ENCODE results near the gene TNNC1.

TNNC1 gene

DNA sequence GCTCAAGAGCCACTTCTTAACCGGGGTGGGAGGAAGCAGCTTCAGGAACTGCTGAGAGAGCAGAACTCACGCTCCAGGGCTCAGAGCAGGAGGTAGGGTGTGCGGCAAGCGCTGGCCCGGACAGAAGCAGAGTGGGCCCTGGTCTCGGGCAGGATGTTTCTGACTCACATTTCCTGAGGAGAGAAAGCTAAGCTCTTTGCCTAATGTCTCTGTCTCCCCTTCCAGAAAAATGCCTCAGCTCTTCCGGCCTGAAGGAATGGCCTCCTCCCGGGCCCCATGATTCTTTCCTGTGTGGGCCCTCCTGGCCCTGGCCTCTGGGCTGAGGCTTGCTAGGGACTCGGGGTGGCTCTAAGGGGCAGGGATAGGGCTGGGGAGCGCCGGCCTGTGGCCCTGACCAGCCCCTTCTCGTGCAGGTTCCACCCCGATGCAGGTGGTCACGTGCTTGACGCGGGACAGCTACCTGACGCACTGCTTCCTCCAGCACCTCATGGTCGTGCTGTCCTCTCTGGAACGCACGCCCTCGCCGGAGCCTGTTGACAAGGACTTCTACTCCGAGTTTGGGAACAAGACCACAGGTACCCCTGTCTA, 37.2 kb upstream of the TNNC1 start:
- H3K4me3 ChIP-seq (ENCODE audit: low read depth, low read length): no peak overlapping the region
- H3K27me3 ChIP-seq (ENCODE audit: control insufficient read depth, insufficient read depth, low read length): no peaks in the 10 kb centered on the region
- no peaks in the 10 kb centered on the region for H3K9me3 ChIP-seq (ENCODE audit: control insufficient read depth, insufficient read depth, low read length)
- no peaks in the 10 kb centered on the region for H3K4me1 ChIP-seq (ENCODE audit: control insufficient read depth, insufficient read depth, low read length)
- no peak overlapping the region for H3K9ac ChIP-seq (ENCODE audit: low read depth, low read length)
- H3K36me3 ChIP-seq (ENCODE audit: control insufficient read depth, insufficient read depth, low read length): peaks cover 68% of the 10 kb centered on the region

DNA sequence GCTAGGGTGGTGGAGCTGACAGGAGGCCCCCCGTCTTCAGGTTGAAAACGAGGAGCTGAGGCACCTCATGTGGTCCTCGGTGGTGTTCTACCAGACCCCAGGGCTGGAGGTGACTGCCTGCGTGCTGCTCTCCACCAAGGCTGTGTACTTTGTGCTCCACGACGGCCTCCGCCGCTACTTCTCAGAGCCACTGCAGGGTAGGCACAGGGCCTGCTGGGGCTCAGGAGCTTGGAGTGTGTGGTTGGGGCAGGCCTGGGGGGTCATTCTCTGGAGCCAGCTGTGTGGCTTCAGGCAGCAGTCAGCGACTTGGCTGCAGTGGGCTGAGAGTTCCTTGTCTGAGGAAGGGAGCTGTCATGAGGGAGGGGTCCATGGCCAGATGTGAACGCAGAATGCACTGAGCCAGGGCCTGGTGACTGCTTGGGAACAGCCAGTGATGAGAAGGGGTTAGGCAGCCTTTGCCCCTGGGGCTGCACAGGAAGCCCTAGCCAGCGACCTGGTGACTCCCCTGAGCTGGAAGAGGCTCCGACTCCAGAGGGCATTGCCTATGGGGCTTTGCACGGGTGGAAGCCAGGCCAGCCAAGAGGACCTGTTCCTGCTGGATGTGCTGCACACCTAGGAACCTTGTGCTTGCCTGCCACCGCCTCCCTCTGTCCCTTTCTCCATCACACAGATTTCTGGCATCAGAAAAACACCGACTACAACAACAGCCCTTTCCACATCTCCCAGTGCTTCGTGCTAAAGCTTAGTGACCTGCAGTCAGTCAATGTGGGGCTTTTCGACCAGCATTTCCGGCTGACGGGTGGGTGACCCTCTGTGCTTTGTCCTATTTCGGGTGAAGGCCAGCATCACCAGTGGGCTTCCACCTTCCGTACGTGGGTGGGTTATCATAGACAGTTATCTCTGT, 36.4 kb upstream of the TNNC1 start:
- Histone ChIP-seq H3K4me1 (ENCODE audit: control insufficient read depth, insufficient read depth, low read length) (no peaks in the 10 kb centered on the region), H3K27me3 (ENCODE audit: control insufficient read depth, insufficient read depth, low read length) (no peaks in the 10 kb centered on the region), H3K36me3 (ENCODE audit: control insufficient read depth, insufficient read depth, low read length) (peaks cover 72% of the 10 kb centered on the region), H3K4me3 (ENCODE audit: low read depth, low read length) (no peak overlapping the region), H3K9ac (ENCODE audit: low read depth, low read length) (no peak overlapping the region), H3K9me3 (ENCODE audit: control insufficient read depth, insufficient read depth, low read length) (no peaks in the 10 kb centered on the region)

DNA sequence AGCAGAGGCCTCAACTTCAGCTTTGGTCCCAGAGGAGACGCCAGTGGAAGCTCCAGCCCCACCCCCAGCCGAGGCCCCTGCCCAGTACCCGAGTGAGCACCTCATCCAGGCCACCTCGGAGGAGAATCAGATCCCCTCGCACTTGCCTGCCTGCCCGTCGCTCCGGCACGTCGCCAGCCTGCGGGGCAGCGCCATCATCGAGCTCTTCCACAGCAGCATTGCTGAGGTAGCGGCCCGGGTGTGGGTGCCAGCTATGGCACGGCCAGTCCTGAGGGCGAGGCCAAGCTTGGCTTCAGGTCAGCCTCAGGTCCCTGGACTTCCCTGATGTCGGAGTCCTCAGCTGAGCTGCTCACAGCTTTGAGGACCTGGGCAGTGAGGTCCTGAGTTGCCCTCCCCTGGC, 35.6 kb upstream of the TNNC1 start:
- Histone ChIP-seq H3K36me3 (ENCODE audit: control insufficient read depth, insufficient read depth, low read length) (peaks cover 74% of the 10 kb centered on the region), H3K9ac (ENCODE audit: low read depth, low read length) (no peak overlapping the region)

DNA sequence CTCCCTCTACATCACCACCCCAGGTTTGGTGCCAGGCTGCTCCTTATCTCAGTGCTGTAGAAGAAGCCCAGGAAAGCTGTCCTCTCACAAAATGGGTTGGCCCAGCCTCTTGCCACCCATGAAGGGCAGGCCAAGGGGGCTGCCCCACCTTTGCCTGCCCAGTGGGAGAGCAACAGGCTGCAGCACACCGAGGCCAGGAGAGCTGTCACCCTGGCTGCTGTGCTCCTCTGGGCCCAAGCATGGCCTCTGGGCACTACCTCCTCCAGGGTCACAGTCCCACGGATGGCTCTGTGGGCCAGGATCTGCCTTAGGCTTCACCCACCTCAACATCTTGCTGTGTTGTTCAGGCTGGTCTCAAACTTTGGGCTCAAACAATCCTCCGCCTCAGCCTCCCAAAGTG, 34.9 kb upstream of the TNNC1 start:
- Histone ChIP-seq H3K4me3 (ENCODE audit: low read depth, low read length) (no peak overlapping the region), H3K27me3 (ENCODE audit: control insufficient read depth, insufficient read depth, low read length) (no peaks in the 10 kb centered on the region), H3K36me3 (ENCODE audit: control insufficient read depth, insufficient read depth, low read length) (peaks cover 74% of the 10 kb centered on the region), H3K9me3 (ENCODE audit: control insufficient read depth, insufficient read depth, low read length) (no peaks in the 10 kb centered on the region), H3K4me1 (ENCODE audit: control insufficient read depth, insufficient read depth, low read length) (no peaks in the 10 kb centered on the region), H3K9ac (ENCODE audit: low read depth, low read length) (no peak overlapping the region)

More for the DNA sequence above, 35.6 kb upstream of the TNNC1 start:
- Histone ChIP-seq H3K4me3 (ENCODE audit: low read depth, low read length) (no peak overlapping the region), H3K27me3 (ENCODE audit: control insufficient read depth, insufficient read depth, low read length) (no peaks in the 10 kb centered on the region), H3K9me3 (ENCODE audit: control insufficient read depth, insufficient read depth, low read length) (no peaks in the 10 kb centered on the region), H3K4me1 (ENCODE audit: control insufficient read depth, insufficient read depth, low read length) (no peaks in the 10 kb centered on the region)

DNA sequence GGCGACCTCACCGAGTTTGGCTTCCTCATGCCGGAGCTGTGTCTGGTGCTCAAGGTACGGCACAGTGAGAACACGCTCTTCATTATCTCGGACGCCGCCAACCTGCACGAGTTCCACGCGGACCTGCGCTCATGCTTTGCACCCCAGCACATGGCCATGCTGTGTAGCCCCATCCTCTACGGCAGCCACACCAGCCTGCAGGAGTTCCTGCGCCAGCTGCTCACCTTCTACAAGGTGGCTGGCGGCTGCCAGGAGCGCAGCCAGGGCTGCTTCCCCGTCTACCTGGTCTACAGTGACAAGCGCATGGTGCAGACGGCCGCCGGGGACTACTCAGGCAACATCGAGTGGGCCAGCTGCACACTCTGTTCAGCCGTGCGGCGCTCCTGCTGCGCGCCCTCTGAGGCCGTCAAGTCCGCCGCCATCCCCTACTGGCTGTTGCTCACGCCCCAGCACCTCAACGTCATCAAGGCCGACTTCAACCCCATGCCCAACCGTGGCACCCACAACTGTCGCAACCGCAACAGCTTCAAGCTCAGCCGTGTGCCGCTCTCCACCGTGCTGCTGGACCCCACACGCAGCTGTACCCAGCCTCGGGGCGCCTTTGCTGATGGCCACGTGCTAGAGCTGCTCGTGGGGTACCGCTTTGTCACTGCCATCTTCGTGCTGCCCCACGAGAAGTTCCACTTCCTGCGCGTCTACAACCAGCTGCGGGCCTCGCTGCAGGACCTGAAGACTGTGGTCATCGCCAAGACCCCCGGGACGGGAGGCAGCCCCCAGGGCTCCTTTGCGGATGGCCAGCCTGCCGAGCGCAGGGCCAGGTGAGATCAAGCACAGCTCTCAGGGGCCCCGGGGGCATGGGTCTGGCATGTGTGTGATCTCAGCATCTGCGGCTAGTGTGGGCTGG, 34.2 kb upstream of the TNNC1 start:
- Histone ChIP-seq H3K27me3 (ENCODE audit: control insufficient read depth, insufficient read depth, low read length) (no peaks in the 10 kb centered on the region), H3K4me1 (ENCODE audit: control insufficient read depth, insufficient read depth, low read length) (no peaks in the 10 kb centered on the region), H3K4me3 (ENCODE audit: low read depth, low read length) (no peak overlapping the region), H3K9ac (ENCODE audit: low read depth, low read length) (no peak overlapping the region), H3K9me3 (ENCODE audit: control insufficient read depth, insufficient read depth, low read length) (no peaks in the 10 kb centered on the region), H3K36me3 (ENCODE audit: control insufficient read depth, insufficient read depth, low read length) (peaks cover 73% of the 10 kb centered on the region)

DNA sequence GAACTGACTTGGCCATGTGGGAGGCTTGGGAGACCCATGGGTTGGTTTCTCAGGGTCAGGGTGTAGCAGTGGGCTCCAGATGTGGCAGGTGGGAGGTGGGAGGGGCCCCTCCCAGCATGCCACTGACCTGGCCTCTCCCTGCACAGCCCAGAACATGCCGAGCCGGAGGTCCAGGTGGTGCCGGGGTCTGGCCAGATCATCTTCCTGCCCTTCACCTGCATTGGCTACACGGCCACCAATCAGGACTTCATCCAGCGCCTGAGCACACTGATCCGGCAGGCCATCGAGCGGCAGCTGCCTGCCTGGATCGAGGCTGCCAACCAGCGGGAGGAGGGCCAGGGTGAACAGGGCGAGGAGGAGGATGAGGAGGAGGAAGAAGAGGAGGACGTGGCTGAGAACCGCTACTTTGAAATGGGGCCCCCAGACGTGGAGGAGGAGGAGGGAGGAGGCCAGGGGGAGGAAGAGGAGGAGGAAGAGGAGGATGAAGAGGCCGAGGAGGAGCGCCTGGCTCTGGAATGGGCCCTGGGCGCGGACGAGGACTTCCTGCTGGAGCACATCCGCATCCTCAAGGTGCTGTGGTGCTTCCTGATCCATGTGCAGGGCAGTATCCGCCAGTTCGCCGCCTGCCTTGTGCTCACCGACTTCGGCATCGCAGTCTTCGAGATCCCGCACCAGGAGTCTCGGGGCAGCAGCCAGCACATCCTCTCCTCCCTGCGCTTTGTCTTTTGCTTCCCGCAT, 33.4 kb upstream of the TNNC1 start:
- Histone ChIP-seq H3K27me3 (ENCODE audit: control insufficient read depth, insufficient read depth, low read length) (no peaks in the 10 kb centered on the region), H3K9ac (ENCODE audit: low read depth, low read length) (no peak overlapping the region), H3K36me3 (ENCODE audit: control insufficient read depth, insufficient read depth, low read length) (peaks cover 69% of the 10 kb centered on the region), H3K9me3 (ENCODE audit: control insufficient read depth, insufficient read depth, low read length) (no peaks in the 10 kb centered on the region), H3K4me3 (ENCODE audit: low read depth, low read length) (no peak overlapping the region), H3K4me1 (ENCODE audit: control insufficient read depth, insufficient read depth, low read length) (no peaks in the 10 kb centered on the region)

DNA sequence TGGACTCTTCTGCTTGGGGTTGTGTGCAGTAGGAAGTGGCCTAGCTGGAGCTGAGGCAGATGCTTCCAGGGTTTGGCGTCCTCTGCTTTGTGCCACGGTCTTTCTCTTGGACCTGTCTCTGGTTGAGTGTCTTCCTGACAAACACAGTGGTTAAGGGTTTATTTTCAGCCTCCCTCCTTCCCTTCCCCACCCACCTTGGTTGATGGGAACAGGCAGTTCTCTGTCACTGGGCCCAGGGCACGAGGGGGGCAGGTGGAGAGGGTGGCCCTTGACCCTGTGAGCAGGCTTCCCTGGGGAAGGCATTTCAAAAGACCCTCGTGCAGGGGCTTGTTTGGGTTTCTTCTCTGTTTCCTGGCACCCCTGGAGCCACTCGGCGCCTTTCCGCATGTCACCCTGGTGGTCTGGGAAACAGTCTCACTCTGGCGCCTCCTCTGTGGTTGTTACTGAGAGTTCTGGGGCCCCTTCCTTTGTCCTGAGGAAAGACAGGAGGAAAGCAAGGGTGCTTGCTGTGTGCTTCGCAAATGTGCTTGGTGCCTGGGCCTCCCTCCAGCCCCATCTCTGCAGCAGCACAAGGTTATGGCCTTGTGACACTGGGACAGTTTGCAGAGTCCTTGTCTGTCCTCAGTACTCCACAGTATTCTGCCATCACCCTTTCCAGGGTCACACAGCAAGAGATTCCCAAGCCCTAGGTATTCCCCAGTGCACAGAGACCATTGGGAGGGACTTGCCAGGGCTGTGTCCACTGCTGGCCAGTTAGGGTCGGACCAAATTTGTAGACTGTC, 31.0 kb upstream of the TNNC1 start:
- no peaks in the 10 kb centered on the region for H3K27me3 ChIP-seq (ENCODE audit: control insufficient read depth, insufficient read depth, low read length)
- H3K36me3 ChIP-seq (ENCODE audit: control insufficient read depth, insufficient read depth, low read length): peaks cover 68% of the 10 kb centered on the region

DNA sequence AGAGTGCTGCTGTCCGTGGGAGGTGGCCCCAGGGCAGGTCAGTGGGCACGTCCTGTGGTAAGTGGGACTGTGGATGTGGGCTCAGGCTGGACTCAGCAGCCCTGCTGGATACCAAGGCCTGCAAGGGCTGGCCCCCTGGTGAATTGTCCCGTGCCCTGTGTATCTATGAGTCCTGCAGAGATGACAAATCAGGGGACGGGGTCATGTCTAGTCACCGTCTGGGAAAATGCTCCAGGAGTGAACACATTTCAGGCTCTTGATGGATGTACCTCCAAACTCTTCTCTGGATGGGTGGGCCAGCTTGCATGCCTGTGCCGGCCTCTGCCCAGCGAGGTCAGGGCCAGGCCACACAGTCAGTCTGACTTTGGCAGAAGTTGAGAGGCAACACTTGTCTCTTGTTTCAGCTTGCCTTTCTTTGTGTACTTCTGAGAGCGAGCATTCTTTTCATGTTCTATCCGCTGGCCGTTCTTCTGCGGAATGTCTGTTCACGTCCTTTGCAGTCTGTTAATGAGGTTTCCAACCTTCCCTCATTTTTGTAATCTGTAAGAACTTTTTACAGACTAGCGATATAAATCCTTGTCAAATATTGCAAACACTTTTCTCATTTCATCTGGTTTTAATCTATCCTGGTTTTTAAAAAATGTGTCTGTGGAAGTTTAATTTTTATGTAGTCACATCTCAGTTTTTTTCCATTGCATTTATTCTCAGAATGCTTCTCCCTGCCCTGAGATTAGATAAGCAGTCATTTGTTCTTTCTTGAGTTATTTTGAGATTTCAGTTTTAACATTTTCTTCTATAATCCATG, 29.9 kb upstream of the TNNC1 start:
- peaks cover 68% of the 10 kb centered on the region for H3K36me3 ChIP-seq (ENCODE audit: control insufficient read depth, insufficient read depth, low read length)
- H3K4me3 ChIP-seq (ENCODE audit: low read depth, low read length): no peak overlapping the region
- H3K4me1 ChIP-seq (ENCODE audit: control insufficient read depth, insufficient read depth, low read length): no peaks in the 10 kb centered on the region
- H3K9ac ChIP-seq (ENCODE audit: low read depth, low read length): no peak overlapping the region
- H3K9me3 ChIP-seq (ENCODE audit: control insufficient read depth, insufficient read depth, low read length): no peaks in the 10 kb centered on the region
- H3K27me3 ChIP-seq (ENCODE audit: control insufficient read depth, insufficient read depth, low read length): no peaks in the 10 kb centered on the region

More for the DNA sequence above, 31.0 kb upstream of the TNNC1 start:
- Histone ChIP-seq H3K4me3 (ENCODE audit: low read depth, low read length) (no peak overlapping the region), H3K4me1 (ENCODE audit: control insufficient read depth, insufficient read depth, low read length) (no peaks in the 10 kb centered on the region), H3K9ac (ENCODE audit: low read depth, low read length) (no peak overlapping the region), H3K9me3 (ENCODE audit: control insufficient read depth, insufficient read depth, low read length) (no peaks in the 10 kb centered on the region)

DNA sequence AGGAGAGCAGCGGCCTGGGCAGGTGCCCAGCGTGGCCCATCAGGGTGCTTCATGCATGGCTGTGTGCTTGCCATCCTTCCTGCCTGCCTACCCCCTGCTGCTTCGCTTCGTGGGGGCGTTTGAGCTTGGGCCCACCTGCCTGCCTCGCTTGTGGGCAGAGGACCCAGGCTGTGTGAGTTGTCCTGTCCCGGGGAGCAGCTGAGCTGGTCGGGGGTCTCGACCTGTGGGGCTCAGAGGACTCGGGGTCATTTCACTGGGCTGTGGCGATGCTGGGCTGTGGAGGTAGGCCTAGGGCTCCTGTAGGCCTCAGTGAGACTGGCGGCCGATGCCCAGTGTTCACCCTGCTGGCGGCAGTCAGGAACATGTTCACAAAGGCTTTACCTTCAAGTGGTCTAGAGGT, 29.2 kb upstream of the TNNC1 start:
- no peak overlapping the region for H3K4me3 ChIP-seq (ENCODE audit: low read depth, low read length)
- no peaks in the 10 kb centered on the region for H3K27me3 ChIP-seq (ENCODE audit: control insufficient read depth, insufficient read depth, low read length)
- H3K4me1 ChIP-seq (ENCODE audit: control insufficient read depth, insufficient read depth, low read length): no peaks in the 10 kb centered on the region
- H3K9me3 ChIP-seq (ENCODE audit: control insufficient read depth, insufficient read depth, low read length): no peaks in the 10 kb centered on the region
- no peak overlapping the region for H3K9ac ChIP-seq (ENCODE audit: low read depth, low read length)
- peaks cover 68% of the 10 kb centered on the region for H3K36me3 ChIP-seq (ENCODE audit: control insufficient read depth, insufficient read depth, low read length)

DNA sequence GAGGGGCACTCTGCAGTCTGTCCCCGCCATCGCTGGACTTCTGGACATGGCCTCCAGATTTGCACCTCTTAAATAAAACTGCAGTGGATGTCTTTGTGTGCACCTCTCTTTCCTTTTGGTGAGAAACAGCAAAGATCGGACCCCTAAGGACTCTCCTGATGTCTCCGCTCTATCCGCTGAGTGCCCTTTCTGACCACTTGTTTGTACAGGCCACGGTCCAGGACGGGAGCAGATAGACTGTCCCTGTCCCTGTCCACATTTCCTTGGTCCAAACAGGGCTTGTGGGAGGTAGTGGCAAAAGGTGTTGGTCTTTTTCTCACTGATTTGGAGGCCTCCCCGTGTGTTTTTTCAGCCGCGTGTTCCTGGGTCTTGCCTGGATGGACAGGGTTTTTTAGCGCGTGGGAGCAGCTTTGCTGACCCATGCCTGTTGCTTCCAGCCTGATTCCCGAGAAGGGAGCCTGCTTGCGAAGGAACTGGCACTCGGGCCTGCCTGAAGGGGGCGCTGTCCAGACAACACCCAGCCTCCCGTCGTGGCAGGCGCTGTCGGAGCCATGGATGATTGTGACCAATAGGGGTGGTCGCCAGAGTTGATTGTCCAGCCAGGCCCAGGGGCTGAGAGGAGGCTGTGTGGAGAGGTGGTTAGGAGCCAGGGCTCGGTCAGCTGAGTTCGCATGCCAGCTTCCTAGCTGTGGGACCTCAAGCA, 28.1 kb upstream of the TNNC1 start:
- Histone ChIP-seq H3K4me3 (ENCODE audit: low read depth, low read length) (no peak overlapping the region), H3K9ac (ENCODE audit: low read depth, low read length) (no peak overlapping the region), H3K9me3 (ENCODE audit: control insufficient read depth, insufficient read depth, low read length) (no peaks in the 10 kb centered on the region), H3K27me3 (ENCODE audit: control insufficient read depth, insufficient read depth, low read length) (no peaks in the 10 kb centered on the region), H3K36me3 (ENCODE audit: control insufficient read depth, insufficient read depth, low read length) (peaks cover 67% of the 10 kb centered on the region), H3K4me1 (ENCODE audit: control insufficient read depth, insufficient read depth, low read length) (no peaks in the 10 kb centered on the region)
